Gastroesophageal sphincter (tissue), 4 donors: Measurements from ENCODE around the gene ECHDC3. TPM values are rescaled to one million over a fixed set of nuclear protein-coding genes. Genes with fewer than 3 reads are reported as not detected.
"Not testable (repeated sequence)": the region's sequence is repeated elsewhere in the genome, so short reads cannot be mapped to it uniquely, and the experiment has no call there.

Source experiments
- ATAC-seq: fragments of 150-250 bp; one replicate; pipeline ENCODE4 v1.9.1; 2016; ENCODE audit warnings: mild to moderate bottlenecking, moderate library complexity
- H3K27ac ChIP-seq, 4 donors: fragments of 200-600 bp; sonication (generic) in 3 of 4; 1 replicate in 3 of 4; 2 replicates in 1 of 4; pipeline ENCODE4 v1.5.1; 2016 to 2019
- H3K27me3 ChIP-seq: fragments of 200-600 bp; sonication (generic); one replicate; pipeline ENCODE4 v1.5.1; 2019
- H3K36me3 ChIP-seq, 2 donors: fragments of 200-600 bp; sonication (generic); one replicate each; pipeline ENCODE4 v1.5.1; 2019; ENCODE audit warnings: control low read depth in 1 of 2
- H3K4me1 ChIP-seq, 3 donors: fragments of 200-600 bp; sonication (generic); 1 replicate in 2 of 3; 2 replicates in 1 of 3; pipeline ENCODE4 v1.5.1; 2016 to 2019; ENCODE audit warnings: control low read depth in 2 of 3
- H3K4me3 ChIP-seq, 2 donors: fragments of 200-600 bp; sonication (generic); one replicate each; pipeline ENCODE4 v1.5.1; 2019; ENCODE audit warnings: mild to moderate bottlenecking in 1 of 2, moderate library complexity in 1 of 2
- H3K9me3 ChIP-seq, 3 donors: fragments of 200-600 bp; sonication (generic); one replicate each; pipeline ENCODE4 v1.5.1; 2017 to 2019; ENCODE audit warnings: control low read depth in 2 of 3
- CTCF ChIP-seq, 4 experiments: fragments of 200-600 bp in 2 of 4; fragments of 450-650 bp in 2 of 4; sonication (generic) in 1 of 4; IDR thresholded peaks; one replicate each; pipeline ENCODE4 v1.5.1; 2017 to 2019; ENCODE audit warnings: antibody characterized with exemption in 4 of 4, mild to moderate bottlenecking in 2 of 4, moderate library complexity in 2 of 4
- EP300 ChIP-seq: sonication (generic); formaldehyde crosslinking; IDR thresholded peaks from one replicate; pipeline ENCODE4 v1.6.1; 2017; ENCODE audit warnings: antibody characterized with exemption, mild to moderate bottlenecking
- POLR2A ChIP-seq, 2 donors: fragments of 450-650 bp; IDR thresholded peaks; one replicate each; pipeline ENCODE4 v1.6.1; 2017; ENCODE audit warnings: antibody characterized with exemption in 2 of 2, mild to moderate bottlenecking in 2 of 2, moderate library complexity in 1 of 2
- POLR2AphosphoS5 ChIP-seq: sonication (generic); formaldehyde crosslinking; IDR thresholded peaks from one replicate; pipeline ENCODE4 v1.6.1; 2017; ENCODE audit warnings: antibody characterized with exemption
- WGBS, 2 donors: methylation state at CpG; one replicate each; pipeline ENCODE4 v1.1.5; 2018; ENCODE audit warnings: low coverage in 1 of 2; 5-methylcytosine and 5-hydroxymethylcytosine counted together
- total RNA-seq, 4 donors: library from RNA; depleted of rRNA; stranded (reverse); fragments of >200 nt; gene quantifications; one replicate each; pipeline ENCODE4 v1.1.0, GENCODE V29; 2016

Gene ECHDC3
- total RNA-seq, 4 donors from 2014 or later = 7.3 to 19.3 (median 14.0) TPM

GRCh38 chr10:11729790-11730315 lies 12.3 kb upstream of the ECHDC3 start:
- Histone ChIP-seq H3K4me1 (no peaks in the 10 kb centered on the region), H3K27ac (no peak overlapping the region), H3K9me3 (no peaks in the 10 kb centered on the region), H3K27me3 (no peaks in the 10 kb centered on the region), H3K36me3 (no peaks in the 10 kb centered on the region), H3K4me3 (no peak overlapping the region)
- no peak for ATAC-seq
- TF ChIP-seq CTCF (IDR thresholded peaks at IDR 0.05) = no peak
- no CpG with 5 or more reads among the region's 3 CpGs for WGBS, 2 donors

DNA sequence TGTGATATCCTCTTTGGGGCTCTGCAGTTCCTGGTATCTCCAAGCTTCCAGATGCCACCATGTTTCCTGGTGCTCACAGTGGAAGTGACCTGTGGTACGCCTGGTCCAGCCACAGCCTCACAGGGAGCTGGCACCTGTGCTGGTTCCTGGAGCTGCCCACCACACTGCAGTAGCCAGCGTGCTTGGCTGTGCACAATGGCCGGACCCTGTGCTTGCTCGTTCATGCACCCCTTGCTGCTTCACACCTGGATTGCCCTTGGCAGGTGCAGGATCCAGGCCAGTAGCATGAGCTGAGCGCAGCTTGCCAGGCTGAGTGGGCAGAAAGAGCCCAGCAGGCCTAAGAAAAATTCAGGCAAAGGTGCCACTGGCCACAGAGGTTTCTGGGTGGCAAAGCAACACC lies 11.4 kb upstream of the ECHDC3 start:
- no peak overlapping the region for H3K27ac ChIP-seq
- no CpG with 5 or more reads among the region's 5 CpGs for WGBS, 2 donors
- H3K4me1 ChIP-seq = no peaks in the 10 kb centered on the region
- no peaks in the 10 kb centered on the region for H3K27me3 ChIP-seq
- no peaks in the 10 kb centered on the region for H3K36me3 ChIP-seq
- TF ChIP-seq POLR2AphosphoS5 = no peak
- no peak for TF ChIP-seq EP300
- TF ChIP-seq CTCF (IDR thresholded peaks at IDR 0.05) = no peak
- TF ChIP-seq POLR2A (IDR thresholded peaks at IDR 0.05) = no peak
- no peaks in the 10 kb centered on the region for H3K9me3 ChIP-seq
- H3K4me3 ChIP-seq = no peak overlapping the region
- no peak for ATAC-seq

GRCh38 chr10:11736767-11737166 lies 5.4 kb upstream of the ECHDC3 start:
- H3K9me3 ChIP-seq, H3K4me3 ChIP-seq, H3K36me3 ChIP-seq, ATAC-seq, H3K27me3 ChIP-seq, H3K27ac ChIP-seq, H3K4me1 ChIP-seq: not testable (repeated sequence)
- no CpG with 5 or more reads among the region's 15 CpGs for WGBS, 2 donors

GRCh38 chr10:11737258-11738032 lies 4.7 kb upstream of the ECHDC3 start:
- WGBS, 2 donors = 62 to 80% methylated on average over 12 to 17 of the region's 27 CpGs

DNA sequence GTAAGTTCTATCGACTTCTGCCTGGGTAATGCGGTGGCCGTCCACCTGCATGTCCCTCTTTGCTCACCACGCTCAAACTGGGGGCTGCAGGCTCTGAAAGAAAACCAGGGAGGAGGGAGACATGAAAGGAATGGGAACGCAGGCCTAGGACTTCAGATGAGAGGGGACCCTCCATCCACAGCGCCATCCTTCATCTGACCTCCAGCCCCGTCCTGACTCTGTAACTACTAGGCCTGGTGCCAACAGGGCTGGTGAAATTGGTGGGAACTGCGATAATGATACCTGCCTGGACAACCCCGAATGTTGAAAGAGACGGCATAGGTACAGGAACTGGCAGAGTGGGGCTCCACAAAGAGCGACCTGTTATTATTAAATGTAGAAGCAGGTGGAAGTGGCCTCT lies 1.3 kb upstream of the ECHDC3 start:
- TF ChIP-seq POLR2A (IDR thresholded peaks at IDR 0.05) (no peak), CTCF (IDR thresholded peaks at IDR 0.05) (no peak), POLR2AphosphoS5 (no peak), EP300 (no peak)
- Histone ChIP-seq H3K4me3 (no peak overlapping the region), H3K36me3 (no peaks in the 10 kb centered on the region), H3K4me1 (peaks cover 0 to 23% (median 5%) of the 10 kb centered on the region in 3 donors), H3K27ac (no peak overlapping the region), H3K27me3 (peaks cover 6% of the 10 kb centered on the region), H3K9me3 (no peaks in the 10 kb centered on the region)
- 97 to 98% methylated on average over 7 to 11 of the region's 11 CpGs for WGBS, 2 donors
- ATAC-seq = no peak

More at GRCh38 chr10:11737258-11738032, 4.7 kb upstream of the ECHDC3 start:
- H3K4me1 ChIP-seq, H3K36me3 ChIP-seq, H3K4me3 ChIP-seq, ATAC-seq, H3K9me3 ChIP-seq, H3K27me3 ChIP-seq, H3K27ac ChIP-seq: not testable (repeated sequence)

DNA sequence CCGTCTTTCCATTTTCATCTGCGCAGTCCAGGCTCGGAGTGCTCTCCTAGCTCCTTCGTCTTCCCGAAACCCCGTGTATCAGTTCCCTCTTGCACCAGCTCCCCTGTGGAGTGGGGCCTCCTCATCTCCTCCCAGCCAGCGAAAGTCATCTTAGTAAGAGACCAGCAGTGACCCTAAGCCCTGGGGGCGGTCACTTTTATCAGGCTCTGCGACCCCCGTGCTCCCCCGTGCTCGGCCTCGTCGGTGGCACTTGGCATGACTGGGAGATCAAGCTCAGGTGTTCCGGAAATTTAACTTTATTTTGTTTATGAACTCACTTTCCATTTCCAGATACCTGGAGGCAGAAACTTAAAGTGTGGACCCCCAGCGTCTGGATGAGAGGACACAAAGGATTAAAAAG lies 574 bp upstream of the ECHDC3 start:
- Histone ChIP-seq H3K9me3 (no peaks in the 10 kb centered on the region), H3K27ac (no peak overlapping the region), H3K36me3 (no peaks in the 10 kb centered on the region), H3K4me1 (peaks cover 0 to 25% (median 5%) of the 10 kb centered on the region in 3 donors), H3K4me3 (peak overlapping the region; percentile 11 to 67), H3K27me3 (peaks cover 6% of the 10 kb centered on the region)
- 75 to 100% methylated on average over 1 to 6 of the region's 16 CpGs for WGBS, 2 donors
- ATAC-seq = no peak
- TF ChIP-seq EP300 (no peak), CTCF (IDR thresholded peaks at IDR 0.05) (no peak), POLR2AphosphoS5 (no peak), POLR2A (IDR thresholded peaks at IDR 0.05) (no peak)
